ENCODE data around the gene AZIN2.
"Not testable (repeated sequence)": the region's sequence is repeated elsewhere in the genome, so short reads cannot be mapped to it uniquely, and the experiment has no call there.

Gene AZIN2

GRCh38 chr1:33097762-33098161 is 16.8 kb downstream of the AZIN2 start:
- DNase-seq (ENCODE audit: low spot score) = no peak

GRCh38 chr1:33098371-33098770 is 17.4 kb downstream of the AZIN2 start:
- TF ChIP-seq CTCF (IDR thresholded peaks at IDR 0.05; ENCODE audit: extremely low read depth, missing control alignments) = no peak
- DNase-seq (ENCODE audit: low spot score) = no peak

More at GRCh38 chr1:33097762-33098161, 16.8 kb downstream of the AZIN2 start:
- no peak for TF ChIP-seq CTCF (IDR thresholded peaks at IDR 0.05; ENCODE audit: extremely low read depth, missing control alignments)

GRCh38 chr1:33099290-33100118 is 18.6 kb downstream of the AZIN2 start:
- TF ChIP-seq CTCF (IDR thresholded peaks at IDR 0.05; ENCODE audit: extremely low read depth, missing control alignments) = no peak
- DNase-seq (ENCODE audit: low spot score) = peak; percentile 56

GRCh38 chr1:33100119-33100415 is 19.1 kb downstream of the AZIN2 start:
- not testable (repeated sequence) for DNase-seq (ENCODE audit: low spot score)

GRCh38 chr1:33110477-33110876 is 29.5 kb downstream of the AZIN2 start:
- no peak for TF ChIP-seq CTCF (IDR thresholded peaks at IDR 0.05; ENCODE audit: extremely low read depth, missing control alignments)
- no peak for DNase-seq (ENCODE audit: low spot score)

- TF ChIP-seq CTCF (IDR thresholded peaks at IDR 0.05; ENCODE audit: extremely low read depth, missing control alignments) = peak; percentile 31
- no peak for DNase-seq (ENCODE audit: low spot score)
Measured at GRCh38 chr1:33111965-33112364, 31.0 kb downstream of the AZIN2 start.

- DNase-seq (ENCODE audit: low spot score) = no peak
- no peak for TF ChIP-seq CTCF (IDR thresholded peaks at IDR 0.05; ENCODE audit: extremely low read depth, missing control alignments)
Measured at GRCh38 chr1:33117440-33118085, 36.6 kb downstream of the AZIN2 start.

- no peak for DNase-seq (ENCODE audit: low spot score)
- no peak for TF ChIP-seq CTCF (IDR thresholded peaks at IDR 0.05; ENCODE audit: extremely low read depth, missing control alignments)
Measured at GRCh38 chr1:33118274-33118673, 37.3 kb downstream of the AZIN2 start.
